Measurements from ENCODE around the gene DYNC2LI1. TPM values are rescaled to one million over a fixed set of nuclear protein-coding genes. Genes with fewer than 3 reads are reported as not detected.
"Not testable (repeated sequence)": the region's sequence is repeated elsewhere in the genome, so short reads cannot be mapped to it uniquely, and the experiment has no call there.

Gene DYNC2LI1
- 10 to 100 TPM in 1 of 2 donors, 1 to 10 TPM in 1; 7.9 to 10.4 TPM for polyA plus RNA-seq

- Histone ChIP-seq H3K36me3 (ENCODE audit: control insufficient read depth in 2 of 2, insufficient read depth in 2 of 2, low read length in 1 of 2) (no peaks in the 10 kb centered on the region), H3K4me1 (ENCODE audit: control insufficient read depth in 2 of 2, insufficient read depth in 2 of 2, low read length in 1 of 2) (no peaks in the 10 kb centered on the region), H3K4me3 (ENCODE audit: low read depth in 1 of 2, low read length in 2 of 2) (peak within 1 kb of the TSS; percentile 73 to 98), H3K27ac (ENCODE audit: low read depth in 2 of 2, low read length in 1 of 2) (peak within 1 kb of the TSS; percentile 87 to 95), H3K27me3 (ENCODE audit: control insufficient read depth in 1 of 2, insufficient read depth in 2 of 2, low read length in 2 of 2) (no peaks in the 10 kb centered on the region), H3K9me3 (ENCODE audit: control insufficient read depth in 2 of 2, insufficient read depth in 1 of 2, low read depth in 1 of 2, low read length in 1 of 2) (no peaks in the 10 kb centered on the region)
- 0 to 1% methylated on average over 31 of the region's 31 CpGs for WGBS, 2 donors
These were observed at the start of gene DYNC2LI1 for GRCh38 chr2:43773876-43774613. TSS of gene DYNC2LI1 (plus strand) at chr2:43774039. CDS start at chr2:43774139, 100 bp downstream.

GRCh38 chr2:43724728-43725526 is 48.9 kb upstream of the DYNC2LI1 start:
- H3K9me3 ChIP-seq (ENCODE audit: control insufficient read depth in 2 of 2, insufficient read depth in 1 of 2, low read depth in 1 of 2, low read length in 1 of 2), result no peaks in the 10 kb centered on the region
- H3K4me3 ChIP-seq (ENCODE audit: low read depth in 1 of 2, low read length in 2 of 2), result no peak overlapping the region
- H3K4me1 ChIP-seq (ENCODE audit: control insufficient read depth in 2 of 2, insufficient read depth in 2 of 2, low read length in 1 of 2), result no peaks in the 10 kb centered on the region
- H3K27ac ChIP-seq (ENCODE audit: low read depth in 2 of 2, low read length in 1 of 2), result no peak overlapping the region
- H3K27me3 ChIP-seq (ENCODE audit: control insufficient read depth in 1 of 2, insufficient read depth in 2 of 2, low read length in 2 of 2), result no peaks in the 10 kb centered on the region
- 63 to 80% methylated on average over 4 of the region's 4 CpGs for WGBS, 2 donors
- no peaks in the 10 kb centered on the region for H3K36me3 ChIP-seq (ENCODE audit: control insufficient read depth in 2 of 2, insufficient read depth in 2 of 2, low read length in 1 of 2)

- WGBS, 2 donors, result 92 to 95% methylated on average over 3 of the region's 3 CpGs
- Histone ChIP-seq H3K4me1 (ENCODE audit: control insufficient read depth in 2 of 2, insufficient read depth in 2 of 2, low read length in 1 of 2) (no peaks in the 10 kb centered on the region), H3K36me3 (ENCODE audit: control insufficient read depth in 2 of 2, insufficient read depth in 2 of 2, low read length in 1 of 2) (no peaks in the 10 kb centered on the region), H3K27ac (ENCODE audit: low read depth in 2 of 2, low read length in 1 of 2) (no peak overlapping the region), H3K27me3 (ENCODE audit: control insufficient read depth in 1 of 2, insufficient read depth in 2 of 2, low read length in 2 of 2) (no peaks in the 10 kb centered on the region), H3K9me3 (ENCODE audit: control insufficient read depth in 2 of 2, insufficient read depth in 1 of 2, low read depth in 1 of 2, low read length in 1 of 2) (no peaks in the 10 kb centered on the region), H3K4me3 (ENCODE audit: low read depth in 1 of 2, low read length in 2 of 2) (no peak overlapping the region)
These were observed 48.1 kb upstream of the DYNC2LI1 start for GRCh38 chr2:43725711-43726246.

GRCh38 chr2:43726961-43727633 is 46.7 kb upstream of the DYNC2LI1 start:
- WGBS, 2 donors, result 67 to 73% methylated on average over 14 of the region's 14 CpGs
- H3K4me1 ChIP-seq (ENCODE audit: control insufficient read depth in 2 of 2, insufficient read depth in 2 of 2, low read length in 1 of 2); H3K36me3 ChIP-seq (ENCODE audit: control insufficient read depth in 2 of 2, insufficient read depth in 2 of 2, low read length in 1 of 2); H3K27me3 ChIP-seq (ENCODE audit: control insufficient read depth in 1 of 2, insufficient read depth in 2 of 2, low read length in 2 of 2); H3K9me3 ChIP-seq (ENCODE audit: control insufficient read depth in 2 of 2, insufficient read depth in 1 of 2, low read depth in 1 of 2, low read length in 1 of 2); H3K27ac ChIP-seq (ENCODE audit: low read depth in 2 of 2, low read length in 1 of 2); H3K4me3 ChIP-seq (ENCODE audit: low read depth in 1 of 2, low read length in 2 of 2): not testable (repeated sequence)

- H3K4me3 ChIP-seq (ENCODE audit: low read depth in 1 of 2, low read length in 2 of 2), result no peak overlapping the region
- WGBS, 2 donors, result 98% methylated on average over 2 of the region's 2 CpGs
These were observed 46.2 kb upstream of the DYNC2LI1 start for GRCh38 chr2:43727634-43728014.

DNA sequence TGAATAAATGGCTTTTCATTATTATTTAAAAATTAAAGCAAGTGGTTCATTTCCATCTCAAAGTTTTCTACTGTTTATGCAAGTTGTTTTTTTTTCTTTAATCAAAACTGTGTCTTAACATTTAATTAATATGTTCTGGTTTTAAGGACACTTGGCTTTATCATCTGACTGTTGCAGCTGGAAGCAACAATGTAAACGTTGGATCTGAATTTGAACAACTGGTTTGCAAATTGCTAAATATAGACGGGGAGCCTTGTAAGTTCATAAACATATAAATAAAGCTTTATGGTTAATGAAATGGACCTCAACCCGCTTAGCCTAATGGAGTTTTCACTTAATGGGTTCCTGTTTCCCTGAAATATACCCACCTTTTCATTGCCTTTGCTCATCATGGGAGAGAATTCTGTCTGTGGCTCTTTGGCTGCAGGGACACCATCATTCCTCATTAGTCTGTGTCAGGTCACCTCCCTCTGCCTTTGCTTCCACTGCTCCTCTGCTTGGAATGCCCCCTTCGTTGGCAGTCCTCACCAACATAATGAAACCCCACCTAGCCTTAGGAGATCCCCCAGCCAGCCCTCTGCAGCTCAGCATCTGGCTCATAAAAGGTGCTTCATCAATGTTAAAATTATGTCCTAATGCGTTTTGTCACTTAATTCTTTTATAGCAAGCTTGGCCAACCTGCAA is 44.2 kb upstream of the DYNC2LI1 start:
- Histone ChIP-seq H3K36me3 (ENCODE audit: control insufficient read depth in 2 of 2, insufficient read depth in 2 of 2, low read length in 1 of 2) (no peaks in the 10 kb centered on the region), H3K27me3 (ENCODE audit: control insufficient read depth in 1 of 2, insufficient read depth in 2 of 2, low read length in 2 of 2) (no peaks in the 10 kb centered on the region), H3K4me1 (ENCODE audit: control insufficient read depth in 2 of 2, insufficient read depth in 2 of 2, low read length in 1 of 2) (no peaks in the 10 kb centered on the region), H3K9me3 (ENCODE audit: control insufficient read depth in 2 of 2, insufficient read depth in 1 of 2, low read depth in 1 of 2, low read length in 1 of 2) (no peaks in the 10 kb centered on the region), H3K4me3 (ENCODE audit: low read depth in 1 of 2, low read length in 2 of 2) (no peak overlapping the region), H3K27ac (ENCODE audit: low read depth in 2 of 2, low read length in 1 of 2) (no peak overlapping the region)
- WGBS, 2 donors, result 61 to 65% methylated on average over 5 of the region's 5 CpGs

More at GRCh38 chr2:43727634-43728014, 46.2 kb upstream of the DYNC2LI1 start:
- no peaks in the 10 kb centered on the region for H3K9me3 ChIP-seq (ENCODE audit: control insufficient read depth in 2 of 2, insufficient read depth in 1 of 2, low read depth in 1 of 2, low read length in 1 of 2)
- no peak overlapping the region for H3K27ac ChIP-seq (ENCODE audit: low read depth in 2 of 2, low read length in 1 of 2)
- H3K36me3 ChIP-seq (ENCODE audit: control insufficient read depth in 2 of 2, insufficient read depth in 2 of 2, low read length in 1 of 2), result no peaks in the 10 kb centered on the region
- H3K27me3 ChIP-seq (ENCODE audit: control insufficient read depth in 1 of 2, insufficient read depth in 2 of 2, low read length in 2 of 2), result no peaks in the 10 kb centered on the region
- no peaks in the 10 kb centered on the region for H3K4me1 ChIP-seq (ENCODE audit: control insufficient read depth in 2 of 2, insufficient read depth in 2 of 2, low read length in 1 of 2)

DNA sequence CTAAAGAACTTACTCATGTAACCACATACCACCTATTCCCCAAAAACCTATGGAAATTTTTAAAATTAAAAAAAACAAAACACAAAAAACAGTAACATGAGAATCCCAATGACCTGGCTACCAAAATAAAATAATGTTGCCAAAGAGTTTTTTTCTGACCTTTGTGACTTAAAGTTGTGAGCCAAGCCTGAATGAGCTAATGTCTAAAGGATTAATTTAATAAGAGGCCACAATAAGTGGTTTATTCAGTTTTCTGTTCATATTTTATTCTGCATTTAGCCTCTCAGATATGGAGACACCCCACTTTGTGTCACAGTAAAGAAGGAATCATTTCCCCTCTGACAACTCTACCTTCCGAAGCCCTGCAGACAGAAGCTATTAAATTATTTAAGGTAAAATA is 42.6 kb upstream of the DYNC2LI1 start:
- Histone ChIP-seq H3K9me3 (ENCODE audit: control insufficient read depth in 2 of 2, insufficient read depth in 1 of 2, low read depth in 1 of 2, low read length in 1 of 2) (no peaks in the 10 kb centered on the region), H3K4me3 (ENCODE audit: low read depth in 1 of 2, low read length in 2 of 2) (no peak overlapping the region), H3K27me3 (ENCODE audit: control insufficient read depth in 1 of 2, insufficient read depth in 2 of 2, low read length in 2 of 2) (no peaks in the 10 kb centered on the region), H3K36me3 (ENCODE audit: control insufficient read depth in 2 of 2, insufficient read depth in 2 of 2, low read length in 1 of 2) (no peaks in the 10 kb centered on the region), H3K27ac (ENCODE audit: low read depth in 2 of 2, low read length in 1 of 2) (no peak overlapping the region), H3K4me1 (ENCODE audit: control insufficient read depth in 2 of 2, insufficient read depth in 2 of 2, low read length in 1 of 2) (no peaks in the 10 kb centered on the region)
- WGBS, 2 donors, result 89 to 95% methylated on average over 1 of the region's 1 CpG

DNA sequence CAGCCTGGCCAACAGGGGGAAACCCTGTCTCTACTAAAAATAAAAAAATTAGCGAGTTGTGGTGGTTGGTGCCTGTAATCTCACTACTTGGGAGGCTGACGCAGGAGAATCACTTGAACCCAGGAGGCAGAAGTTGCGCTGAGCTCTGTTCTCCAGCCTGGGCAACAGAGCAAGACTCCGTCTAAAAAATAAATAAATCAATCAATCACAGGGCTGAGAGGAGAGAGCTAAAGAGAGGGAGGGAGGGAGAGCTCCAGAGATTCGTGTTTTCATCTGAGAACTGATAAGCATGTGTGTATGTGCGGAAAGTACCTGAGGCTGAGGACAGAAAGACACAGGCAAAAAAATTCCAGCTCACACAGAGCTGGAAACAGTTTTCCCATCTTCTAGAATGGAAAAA is 37.2 kb upstream of the DYNC2LI1 start:
- Histone ChIP-seq H3K36me3 (ENCODE audit: control insufficient read depth in 2 of 2, insufficient read depth in 2 of 2, low read length in 1 of 2) (no peaks in the 10 kb centered on the region), H3K4me3 (ENCODE audit: low read depth in 1 of 2, low read length in 2 of 2) (no peak overlapping the region), H3K4me1 (ENCODE audit: control insufficient read depth in 2 of 2, insufficient read depth in 2 of 2, low read length in 1 of 2) (no peaks in the 10 kb centered on the region), H3K27me3 (ENCODE audit: control insufficient read depth in 1 of 2, insufficient read depth in 2 of 2, low read length in 2 of 2) (no peaks in the 10 kb centered on the region), H3K27ac (ENCODE audit: low read depth in 2 of 2, low read length in 1 of 2) (no peak overlapping the region), H3K9me3 (ENCODE audit: control insufficient read depth in 2 of 2, insufficient read depth in 1 of 2, low read depth in 1 of 2, low read length in 1 of 2) (no peaks in the 10 kb centered on the region)
- 80 to 86% methylated on average over 6 of the region's 6 CpGs for whole genome bisulfite sequencing, 2 donors
